Loucy (cell line): Measurements from ENCODE around the gene ZNF576.

Source experiments
- EZH2phosphoT487 ChIP-seq: fragments of 200-600 bp; IDR thresholded peaks from 2 replicates; pipeline ENCODE4 v1.6.1; 2018; ENCODE audit warnings: antibody characterized with exemption, mild to moderate bottlenecking, moderate library complexity, borderline replicate concordance
- TF ChIP-seq, protein P1 (sequence below): fragments of 200-600 bp; sonication (generic); conservative IDR thresholded peaks from 2 replicates; pipeline ENCODE4 v1.5.1; 2014; ENCODE audit warnings: mild to moderate bottlenecking, antibody characterized with exemption, low read length

DNA sequence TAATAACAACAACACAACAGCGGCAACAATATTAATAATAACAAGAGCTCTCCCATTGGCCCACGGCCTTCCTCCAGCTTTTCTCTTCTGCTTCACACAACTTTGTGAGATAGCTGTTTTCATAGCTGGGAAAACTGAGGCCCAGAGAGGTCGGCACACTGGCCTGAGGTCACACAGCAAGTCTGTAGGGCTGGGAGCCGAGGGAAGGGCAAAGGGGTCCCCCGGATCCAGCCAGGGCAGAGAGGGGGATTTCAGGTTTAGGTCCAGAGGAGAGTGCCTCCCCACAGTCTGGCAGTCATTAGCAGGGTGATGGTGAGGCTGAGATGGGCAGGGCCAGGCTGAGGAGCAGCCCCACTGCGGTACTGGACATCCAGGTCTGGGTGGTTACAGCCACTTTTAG lies 52.2 kb downstream of the ZNF576 start:
- TF ChIP-seq, protein P1, sequence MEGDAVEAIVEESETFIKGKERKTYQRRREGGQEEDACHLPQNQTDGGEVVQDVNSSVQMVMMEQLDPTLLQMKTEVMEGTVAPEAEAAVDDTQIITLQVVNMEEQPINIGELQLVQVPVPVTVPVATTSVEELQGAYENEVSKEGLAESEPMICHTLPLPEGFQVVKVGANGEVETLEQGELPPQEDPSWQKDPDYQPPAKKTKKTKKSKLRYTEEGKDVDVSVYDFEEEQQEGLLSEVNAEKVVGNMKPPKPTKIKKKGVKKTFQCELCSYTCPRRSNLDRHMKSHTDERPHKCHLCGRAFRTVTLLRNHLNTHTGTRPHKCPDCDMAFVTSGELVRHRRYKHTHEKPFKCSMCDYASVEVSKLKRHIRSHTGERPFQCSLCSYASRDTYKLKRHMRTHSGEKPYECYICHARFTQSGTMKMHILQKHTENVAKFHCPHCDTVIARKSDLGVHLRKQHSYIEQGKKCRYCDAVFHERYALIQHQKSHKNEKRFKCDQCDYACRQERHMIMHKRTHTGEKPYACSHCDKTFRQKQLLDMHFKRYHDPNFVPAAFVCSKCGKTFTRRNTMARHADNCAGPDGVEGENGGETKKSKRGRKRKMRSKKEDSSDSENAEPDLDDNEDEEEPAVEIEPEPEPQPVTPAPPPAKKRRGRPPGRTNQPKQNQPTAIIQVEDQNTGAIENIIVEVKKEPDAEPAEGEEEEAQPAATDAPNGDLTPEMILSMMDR, result no peak
- no peak for TF ChIP-seq EZH2phosphoT487
